GM21528 (cell line): Measurements from ENCODE around the gene XAB2.

Source experiments
- ATAC-seq: cut with Tn5 transposase; IDR thresholded peaks from one replicate; pipeline ENCODE4 v1.9.1; 2021; ENCODE audit warnings: mild to moderate bottlenecking, moderate library complexity; ENCODE audit not compliant: unreplicated experiment, low FRiP score

Gene XAB2

GRCh38 chr19:7614859-7615741, 14.2 kb downstream of the XAB2 start:
- ATAC-seq: no peak

- no peak for ATAC-seq
These were observed 16.8 kb downstream of the XAB2 start for GRCh38 chr19:7612282-7613274.

GRCh38 chr19:7611541-7612279, 17.6 kb downstream of the XAB2 start:
- no peak for ATAC-seq

GRCh38 chr19:7610491-7611240, 18.7 kb downstream of the XAB2 start:
- ATAC-seq: no peak

- ATAC-seq: no peak
These were observed 21.3 kb downstream of the XAB2 start for GRCh38 chr19:7607874-7608560.

GRCh38 chr19:7607212-7607873, 22.0 kb downstream of the XAB2 start:
- no peak for ATAC-seq

GRCh38 chr19:7606289-7606688, 23.1 kb downstream of the XAB2 start:
- no peak for ATAC-seq

GRCh38 chr19:7605490-7606222, 23.7 kb downstream of the XAB2 start:
- ATAC-seq: no peak

- no peak for ATAC-seq
These were observed 25.4 kb downstream of the XAB2 start for GRCh38 chr19:7603919-7604318.

- ATAC-seq: no peak
These were observed 26.3 kb downstream of the XAB2 start for GRCh38 chr19:7602935-7603497.

- ATAC-seq: no peak
These were observed 27.0 kb downstream of the XAB2 start for GRCh38 chr19:7602240-7602934.

- ATAC-seq: no peak
These were observed 28.6 kb downstream of the XAB2 start for GRCh38 chr19:7600721-7601120.

- ATAC-seq: no peak
These were observed 31.2 kb downstream of the XAB2 start for GRCh38 chr19:7598180-7598579.

GRCh38 chr19:7597689-7598088, 31.7 kb downstream of the XAB2 start:
- no peak for ATAC-seq

GRCh38 chr19:7596211-7596937, 33.0 kb downstream of the XAB2 start:
- ATAC-seq: no peak

GRCh38 chr19:7595466-7596133, 33.7 kb downstream of the XAB2 start, which contains the start of gene CAMSAP3:
Gene CAMSAP3 (plus strand): TSS chr19:7595863. CDS start chr19:7596003, 140 bp downstream.
- ATAC-seq: no peak
